HEK293T (cell line): ENCODE measurements around the gene MED22.

Experiments
- ARNT ChIP-seq: fragments of 450-650 bp; IDR thresholded peaks from 2 replicates; pipeline ENCODE4 v1.6.1; 2017; ENCODE audit warnings: mild to moderate bottlenecking
- BHLHE40 ChIP-seq: fragments of 450-650 bp; IDR thresholded peaks from 2 replicates; pipeline ENCODE4 v1.6.1; 2016; ENCODE audit warnings: mild to moderate bottlenecking, moderate library complexity, borderline replicate concordance
- ELF4 ChIP-seq: fragments of 450-650 bp; IDR thresholded peaks from 2 replicates; pipeline ENCODE4 v1.6.1; 2017; ENCODE audit warnings: antibody characterized with exemption
- FOXK2 ChIP-seq: fragments of 450-650 bp; IDR thresholded peaks from 2 replicates; pipeline ENCODE4 v1.6.1; 2016; ENCODE audit warnings: mild to moderate bottlenecking
- HDGF ChIP-seq: fragments of 450-650 bp; IDR thresholded peaks from 2 replicates; pipeline ENCODE4 v1.6.1; 2017; ENCODE audit warnings: antibody characterized with exemption, borderline replicate concordance
- NFRKB ChIP-seq: fragments of 450-650 bp; IDR thresholded peaks from 2 replicates; pipeline ENCODE4 v1.6.1; 2016; ENCODE audit warnings: mild to moderate bottlenecking, moderate library complexity
- SP1 ChIP-seq: fragments of 450-650 bp; IDR thresholded peaks from 2 replicates; pipeline ENCODE4 v1.6.1; 2017

- TF ChIP-seq FOXK2 = no peak
- no peak for TF ChIP-seq SP1
- no peak for TF ChIP-seq BHLHE40
- no peak for TF ChIP-seq NFRKB
- no peak for TF ChIP-seq ARNT
- TF ChIP-seq HDGF = no peak
- TF ChIP-seq ELF4 = no peak
These were observed 16.7 kb downstream of the MED22 start for GRCh38 chr9:133331221-133331620.
